ENCODE measurements around the gene MINDY4. TPM values are rescaled to one million over a fixed set of nuclear protein-coding genes. Genes with fewer than 3 reads are reported as not detected.

Gene MINDY4
- total RNA-seq, 2 donors from 2014 or later, result 0.93 to 2.5 TPM

- ATAC-seq (no peak), DNase-seq (ENCODE audit: low spot score) (no peak)
- Mint-ChIP-seq H3K27ac (no peak overlapping the region), H3K4me3 (no peak overlapping the region), H3K27me3 (no peaks in the 10 kb centered on the region), H3K9me3 (no peaks in the 10 kb centered on the region), H3K36me3 (no peaks in the 10 kb centered on the region), H3K4me1 (ENCODE audit: low read depth in 2 of 2) (no peaks in the 10 kb centered on the region)
Observed at GRCh38 chr7:30913821-30914515, 142.8 kb downstream of the MINDY4 start.

GRCh38 chr7:30914596-30914995, 143.4 kb downstream of the MINDY4 start:
- Mint-ChIP-seq H3K27me3 (no peaks in the 10 kb centered on the region), H3K4me3 (no peak overlapping the region), H3K27ac (no peak overlapping the region), H3K4me1 (ENCODE audit: low read depth in 2 of 2) (no peaks in the 10 kb centered on the region), H3K36me3 (no peaks in the 10 kb centered on the region), H3K9me3 (no peaks in the 10 kb centered on the region)
- DNase-seq (ENCODE audit: low spot score) (no peak), ATAC-seq (no peak)

GRCh38 chr7:30915005-30915601, 143.9 kb downstream of the MINDY4 start:
- H3K9me3 Mint-ChIP-seq, result no peaks in the 10 kb centered on the region
- H3K27ac Mint-ChIP-seq, result no peak overlapping the region
- DNase-seq (ENCODE audit: low spot score), result no peak
- no peaks in the 10 kb centered on the region for H3K36me3 Mint-ChIP-seq
- H3K27me3 Mint-ChIP-seq, result no peaks in the 10 kb centered on the region
- no peak for ATAC-seq
- no peak overlapping the region for H3K4me3 Mint-ChIP-seq
- H3K4me1 Mint-ChIP-seq (ENCODE audit: low read depth in 2 of 2), result no peaks in the 10 kb centered on the region

DNA sequence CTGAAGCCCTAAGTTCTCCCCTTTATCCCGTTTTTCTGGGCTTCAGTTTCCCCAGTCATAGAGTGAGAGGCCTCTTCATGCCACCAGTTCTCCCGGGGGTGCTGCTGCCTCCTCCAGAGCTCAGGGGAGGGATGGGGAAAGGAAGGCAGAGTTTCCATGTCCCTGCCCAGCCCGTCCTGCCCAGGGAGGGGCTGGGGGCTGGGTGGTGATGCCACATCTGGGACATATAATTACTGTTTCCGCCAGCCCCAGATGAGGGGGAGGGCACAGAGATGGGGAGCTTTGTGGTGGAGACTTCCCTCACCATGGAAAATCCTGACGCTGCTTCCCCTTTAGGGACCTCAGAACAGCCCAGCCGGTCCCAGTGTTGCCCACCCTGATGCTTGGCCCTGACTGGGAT, 144.5 kb downstream of the MINDY4 start:
- DNase-seq (ENCODE audit: low spot score) (no peak), ATAC-seq (no peak)
- Mint-ChIP-seq H3K9me3 (no peaks in the 10 kb centered on the region), H3K4me1 (ENCODE audit: low read depth in 2 of 2) (no peaks in the 10 kb centered on the region), H3K27ac (no peak overlapping the region), H3K36me3 (no peaks in the 10 kb centered on the region), H3K27me3 (no peaks in the 10 kb centered on the region), H3K4me3 (no peak overlapping the region)

- ATAC-seq (no peak), DNase-seq (ENCODE audit: low spot score) (no peak)
- no peaks in the 10 kb centered on the region for H3K27me3 Mint-ChIP-seq
- H3K9me3 Mint-ChIP-seq, result no peaks in the 10 kb centered on the region
- H3K4me3 Mint-ChIP-seq, result no peak overlapping the region
- H3K27ac Mint-ChIP-seq, result no peak overlapping the region
- H3K4me1 Mint-ChIP-seq (ENCODE audit: low read depth in 2 of 2), result no peaks in the 10 kb centered on the region
- H3K36me3 Mint-ChIP-seq, result no peaks in the 10 kb centered on the region
Observed at GRCh38 chr7:30916255-30916654, 145.0 kb downstream of the MINDY4 start.

- Mint-ChIP-seq H3K27me3 (no peaks in the 10 kb centered on the region), H3K4me3 (no peak overlapping the region), H3K4me1 (ENCODE audit: low read depth in 2 of 2) (no peaks in the 10 kb centered on the region), H3K27ac (no peak overlapping the region), H3K9me3 (no peaks in the 10 kb centered on the region), H3K36me3 (no peaks in the 10 kb centered on the region)
- DNase-seq (ENCODE audit: low spot score) (no peak), ATAC-seq (no peak)
Observed at GRCh38 chr7:30916767-30917166, 145.6 kb downstream of the MINDY4 start.

DNA sequence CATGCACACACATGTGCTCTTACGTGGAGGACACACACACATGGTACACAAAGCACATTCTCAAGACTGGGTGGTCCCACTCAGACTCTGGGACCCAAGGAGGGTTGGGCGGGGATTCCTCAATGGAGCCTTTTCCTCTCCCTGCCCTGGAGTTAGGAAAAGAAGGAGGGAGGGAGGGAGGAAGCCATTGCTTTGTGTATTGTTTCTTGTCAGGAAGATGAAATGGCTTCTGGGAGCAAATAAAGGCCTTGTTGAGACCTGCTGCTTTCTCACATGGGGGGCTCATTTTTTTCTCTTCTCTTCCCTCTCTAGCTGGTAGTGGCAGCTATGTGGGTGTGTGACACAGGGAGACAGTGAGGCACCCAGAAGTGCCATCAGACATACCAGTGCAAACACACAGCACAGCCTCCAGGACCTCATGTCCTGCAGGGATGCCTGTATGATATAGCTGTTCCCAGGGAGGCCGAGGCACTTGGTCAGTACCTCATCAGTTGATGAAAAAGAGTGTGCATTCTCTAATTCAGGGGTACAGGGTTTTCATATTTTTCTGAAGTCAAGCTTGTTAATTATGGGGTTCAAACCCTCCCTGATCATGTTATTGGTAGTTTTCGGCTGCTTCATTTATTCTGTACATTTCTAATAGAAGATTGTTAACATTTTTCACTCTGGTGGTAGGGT, 146.1 kb downstream of the MINDY4 start:
- H3K4me3 Mint-ChIP-seq, result no peak overlapping the region
- no peaks in the 10 kb centered on the region for H3K36me3 Mint-ChIP-seq
- ATAC-seq, result no peak
- no peak overlapping the region for H3K27ac Mint-ChIP-seq
- H3K9me3 Mint-ChIP-seq, result no peaks in the 10 kb centered on the region
- DNase-seq (ENCODE audit: low spot score), result no peak
- no peaks in the 10 kb centered on the region for H3K4me1 Mint-ChIP-seq (ENCODE audit: low read depth in 2 of 2)
- no peaks in the 10 kb centered on the region for H3K27me3 Mint-ChIP-seq

DNA sequence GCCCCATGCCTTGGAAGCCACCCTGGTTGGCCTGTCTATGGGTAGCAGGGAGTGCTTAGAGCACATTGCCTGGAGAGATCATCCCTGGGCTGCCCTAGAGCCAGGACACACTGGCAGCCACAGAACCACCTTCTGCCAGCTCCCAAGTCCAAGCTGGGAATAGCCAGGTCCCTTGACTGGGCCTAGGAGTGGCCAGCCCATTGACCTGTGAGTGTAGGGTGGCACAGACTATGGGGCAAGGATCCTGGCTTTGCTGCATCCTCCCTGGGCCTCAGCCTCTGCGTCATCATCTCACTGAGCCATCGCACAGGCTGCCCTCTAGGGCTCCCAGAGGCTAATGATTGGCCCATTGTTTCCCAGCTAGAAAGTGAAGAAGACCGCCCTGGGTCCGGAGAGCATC, 147.5 kb downstream of the MINDY4 start:
- H3K4me3 Mint-ChIP-seq, result no peak overlapping the region
- no peak overlapping the region for H3K27ac Mint-ChIP-seq
- no peaks in the 10 kb centered on the region for H3K4me1 Mint-ChIP-seq (ENCODE audit: low read depth in 2 of 2)
- ATAC-seq, result no peak
- DNase-seq (ENCODE audit: low spot score), result no peak
- no peaks in the 10 kb centered on the region for H3K27me3 Mint-ChIP-seq
- H3K36me3 Mint-ChIP-seq, result no peaks in the 10 kb centered on the region
- no peaks in the 10 kb centered on the region for H3K9me3 Mint-ChIP-seq

GRCh38 chr7:30920021-30920583, 148.9 kb downstream of the MINDY4 start:
- no peaks in the 10 kb centered on the region for H3K36me3 Mint-ChIP-seq
- no peaks in the 10 kb centered on the region for H3K27me3 Mint-ChIP-seq
- H3K4me1 Mint-ChIP-seq (ENCODE audit: low read depth in 2 of 2), result no peaks in the 10 kb centered on the region
- no peak for ATAC-seq
- H3K9me3 Mint-ChIP-seq, result no peaks in the 10 kb centered on the region
- peak; percentile 41 for DNase-seq (ENCODE audit: low spot score)
- no peak overlapping the region for H3K4me3 Mint-ChIP-seq
- H3K27ac Mint-ChIP-seq, result no peak overlapping the region

DNA sequence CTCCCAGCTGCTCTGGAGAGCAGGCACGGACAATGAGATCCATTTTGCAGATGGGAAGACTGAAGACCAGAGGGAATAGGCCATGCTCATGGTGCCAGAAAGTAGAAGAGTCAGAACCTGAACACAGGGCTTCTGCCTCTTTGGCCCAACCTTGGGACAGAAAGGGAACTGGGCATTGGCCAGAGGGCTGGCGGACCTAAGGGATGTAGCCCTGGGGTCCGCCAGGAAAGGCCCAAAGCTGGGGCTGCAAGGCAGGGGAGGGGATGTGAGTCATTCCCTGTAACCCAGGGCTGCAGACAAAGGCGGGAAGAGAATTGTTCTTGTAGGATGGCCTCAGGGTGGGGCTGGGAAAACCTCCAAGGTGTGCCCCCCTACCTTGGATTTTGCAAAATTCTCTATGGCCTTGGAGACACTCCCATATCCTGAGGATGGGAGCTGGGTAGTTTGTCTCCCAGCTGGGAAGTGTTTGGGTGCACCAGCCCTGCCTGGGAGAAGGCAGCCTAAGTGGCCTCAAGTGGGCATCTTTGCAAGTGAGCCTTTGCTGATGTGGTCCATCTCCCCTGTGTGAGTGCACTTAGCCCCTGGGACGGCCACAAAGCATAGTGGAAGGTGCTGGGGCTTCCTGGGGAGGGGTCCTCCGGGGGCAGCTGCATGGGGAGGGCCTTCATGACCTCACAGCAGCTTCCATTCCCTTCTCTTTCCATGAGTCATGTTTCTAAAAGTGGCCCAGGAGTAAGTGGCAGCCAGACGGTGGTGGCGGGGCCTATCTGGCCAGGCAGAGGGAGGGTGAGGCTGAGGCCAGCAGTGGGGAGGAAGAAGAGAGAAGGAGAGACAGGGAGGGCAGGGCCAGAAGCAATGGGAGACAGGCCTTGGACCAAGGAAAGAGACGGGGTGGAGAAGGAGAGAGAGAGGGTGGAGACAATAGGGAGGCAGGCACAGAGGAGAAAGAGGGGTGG, 149.6 kb downstream of the MINDY4 start:
- Mint-ChIP-seq H3K4me3 (no peak overlapping the region), H3K4me1 (ENCODE audit: low read depth in 2 of 2) (no peaks in the 10 kb centered on the region), H3K36me3 (no peaks in the 10 kb centered on the region), H3K9me3 (no peaks in the 10 kb centered on the region), H3K27me3 (no peaks in the 10 kb centered on the region), H3K27ac (no peak overlapping the region)
- ATAC-seq, result no peak
- DNase-seq (ENCODE audit: low spot score), result peak; percentile 41

- no peaks in the 10 kb centered on the region for H3K9me3 Mint-ChIP-seq
- H3K27me3 Mint-ChIP-seq, result no peaks in the 10 kb centered on the region
- DNase-seq (ENCODE audit: low spot score), result peak; percentile 46
- no peak overlapping the region for H3K27ac Mint-ChIP-seq
- no peak for ATAC-seq
- H3K36me3 Mint-ChIP-seq, result no peaks in the 10 kb centered on the region
- H3K4me3 Mint-ChIP-seq, result no peak overlapping the region
- no peaks in the 10 kb centered on the region for H3K4me1 Mint-ChIP-seq (ENCODE audit: low read depth in 2 of 2)
Observed at GRCh38 chr7:30921540-30922401, 150.6 kb downstream of the MINDY4 start.

- Mint-ChIP-seq H3K4me1 (ENCODE audit: low read depth in 2 of 2) (no peaks in the 10 kb centered on the region), H3K27me3 (no peaks in the 10 kb centered on the region)
Observed at GRCh38 chr7:30922596-30922995, 151.4 kb downstream of the MINDY4 start.

More at GRCh38 chr7:30922596-30922995, 151.4 kb downstream of the MINDY4 start:
- H3K4me3 Mint-ChIP-seq, result no peak overlapping the region
- H3K9me3 Mint-ChIP-seq, result peaks cover 2% of the 10 kb centered on the region
- peak; percentile 40 for DNase-seq (ENCODE audit: low spot score)
- no peak for ATAC-seq
- H3K27ac Mint-ChIP-seq, result no peak overlapping the region
- H3K36me3 Mint-ChIP-seq, result no peaks in the 10 kb centered on the region
